ENCODE data around the gene CDK2. TPM values are rescaled to one million over a fixed set of nuclear protein-coding genes. Genes with fewer than 3 reads are reported as not detected.

CDK2 gene
- total and polyA plus RNA-seq, 9 of the 15 experiments (the other 6 are each of a cell fraction or from before 2014, with no cell fraction given): 17.4 to 213 (median 109) TPM

- TF ChIP-seq ZNF639 (CRISPR knock-in tag; conservative IDR thresholded peaks at IDR 0.05 in 1 of 2, IDR thresholded peaks at IDR 0.05 in 1 of 2): 0 out of 4 replicates have a peak, but pooled peaks of 1 of the 2 experiments have one; percentile 7
- no peak for TF ChIP-seq KAT8 (IDR thresholded peaks at IDR 0.05; ENCODE audit: low read depth)
- no peak for TF ChIP-seq MXI1 (IDR thresholded peaks at IDR 0.05; ENCODE audit: low read depth, low read length)
- peak; percentile 12; the same call in 1 of the 2 replicates for TF ChIP-seq GABPB1 (CRISPR knock-in tag; IDR thresholded peaks at IDR 0.05)
- no peak for TF ChIP-seq ZNF41 (CRISPR knock-in tag; conservative IDR thresholded peaks at IDR 0.05)
- TF ChIP-seq PHTF2 (CRISPR knock-in tag; IDR thresholded peaks at IDR 0.05): peak; percentile 58; the same call in 1 of the 2 replicates
- TF ChIP-seq CHCHD3 (CRISPR knock-in tag; IDR thresholded peaks at IDR 0.05): no peak
- TF ChIP-seq FOXO4 (CRISPR knock-in tag; IDR thresholded peaks at IDR 0.05): peak; percentile 49; the same call in 1 of the 2 replicates
- 0 out of 2 replicates have a peak, but pooled peaks have one; percentile 39 for TF ChIP-seq ZBTB7A (IDR thresholded peaks at IDR 0.05; ENCODE audit: borderline replicate concordance, control insufficient read depth, low read depth, low read length)
- peak; percentile 7 for TF ChIP-seq PRDM10 (IDR thresholded peaks at IDR 0.05; ENCODE audit: partially characterized antibody)
- TF ChIP-seq ZNF75A (CRISPR knock-in tag; IDR thresholded peaks at IDR 0.05): 0 out of 2 replicates have a peak, but pooled peaks have one; percentile 37
- peak; percentile 80 for TF ChIP-seq RFX1 (IDR thresholded peaks at IDR 0.05)
- peak; percentile 33; the same call in 1 of the 2 replicates for TF ChIP-seq THAP12 (CRISPR knock-in tag; IDR thresholded peaks at IDR 0.05)
- no peak for TF ChIP-seq TCF15 (CRISPR knock-in tag; IDR thresholded peaks at IDR 0.05)
- TF ChIP-seq ERF (CRISPR knock-in tag; IDR thresholded peaks at IDR 0.05): peak; percentile 48; the same call in 1 of the 2 replicates
Measured at GRCh38 chr12:55996715-55997534, 30.3 kb downstream of the CDK2 start, which contains the start of gene SUOX (continued).
